ENCODE data around the gene OR11H7.
"Not testable (repeated sequence)": the region's sequence is repeated elsewhere in the genome, so short reads cannot be mapped to it uniquely, and the experiment has no call there.

The OR11H7 gene

GRCh38 chr14:20228681-20229080 is at the start of gene OR11H7:
Gene OR11H7 (plus strand): TSS chr14:20228981.
- no peak for DNase-seq

DNA sequence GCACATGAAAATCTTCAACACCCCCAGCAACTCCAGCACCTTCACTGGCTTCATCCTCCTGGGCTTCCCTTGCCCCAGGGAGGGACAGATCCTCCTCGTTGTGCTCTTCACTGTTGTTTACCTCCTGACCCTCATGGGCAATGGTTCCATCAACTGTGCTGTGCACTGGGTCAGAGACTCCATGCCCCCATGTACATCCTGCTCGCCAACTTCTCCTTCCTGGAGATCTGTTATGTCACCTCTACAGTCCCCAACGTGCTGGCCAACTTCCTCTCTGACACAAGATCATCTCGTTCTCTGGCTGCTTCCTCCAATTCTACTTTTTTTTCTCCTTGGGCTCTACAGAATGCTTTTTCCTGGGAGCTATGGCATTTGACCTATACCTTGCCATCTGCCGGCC is 49.6 kb upstream of the OR11H7 start:
- DNase-seq = no peak

GRCh38 chr14:20179880-20180279 is 48.9 kb upstream of the OR11H7 start:
- DNase-seq = no peak

DNA sequence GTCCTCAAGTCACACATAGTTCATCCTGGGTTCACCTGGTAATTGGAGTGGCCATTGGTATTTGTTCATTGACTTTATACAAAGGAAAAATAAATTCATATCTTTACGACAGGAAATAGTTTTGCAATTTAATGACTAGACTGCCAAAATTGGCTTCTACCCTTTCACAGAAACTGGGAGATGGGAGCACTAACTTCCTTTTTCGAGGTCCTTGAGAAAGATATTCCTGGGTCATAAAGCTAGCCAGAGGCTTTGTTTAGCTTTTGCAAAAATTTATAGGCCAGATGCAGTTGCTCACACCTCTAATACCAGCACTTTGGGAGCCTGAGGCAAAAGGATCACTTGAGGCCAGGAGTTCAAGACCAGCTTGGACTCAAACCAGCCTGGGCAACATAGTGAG is 48.3 kb upstream of the OR11H7 start:
- no peak for DNase-seq

GRCh38 chr14:20184181-20184580 is 44.6 kb upstream of the OR11H7 start:
- DNase-seq = no peak

DNA sequence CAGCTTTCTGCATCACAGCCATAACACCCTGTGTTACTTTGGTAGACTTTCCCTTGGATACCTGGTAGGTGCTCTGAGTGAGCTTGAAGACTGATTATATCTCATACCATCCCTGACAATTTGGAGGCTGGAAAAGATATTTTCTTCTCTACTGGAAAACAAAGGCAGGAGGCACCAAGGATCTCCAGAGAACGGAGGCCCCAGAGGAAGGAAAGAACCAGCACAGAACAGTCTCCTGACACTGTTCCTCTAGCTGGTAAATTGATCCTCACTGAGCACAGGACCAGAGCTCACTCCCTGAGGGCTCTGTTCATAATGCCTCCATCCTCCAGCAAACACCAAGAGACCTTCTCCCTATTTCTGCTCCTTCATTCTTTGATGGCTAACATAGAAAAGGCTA is 38.2 kb upstream of the OR11H7 start, which contains the start of gene OR11G2:
Gene OR11G2, plus strand, starts transcription at position 301 of the 400 bp plus-strand sequence. CDS start 6,542 bp downstream, outside the sequence.
- DNase-seq = no peak

GRCh38 chr14:20191396-20191795 is 37.4 kb upstream of the OR11H7 start:
- no peak for DNase-seq

- DNase-seq = no peak
Measured at GRCh38 chr14:20194101-20194500, 34.7 kb upstream of the OR11H7 start.

DNA sequence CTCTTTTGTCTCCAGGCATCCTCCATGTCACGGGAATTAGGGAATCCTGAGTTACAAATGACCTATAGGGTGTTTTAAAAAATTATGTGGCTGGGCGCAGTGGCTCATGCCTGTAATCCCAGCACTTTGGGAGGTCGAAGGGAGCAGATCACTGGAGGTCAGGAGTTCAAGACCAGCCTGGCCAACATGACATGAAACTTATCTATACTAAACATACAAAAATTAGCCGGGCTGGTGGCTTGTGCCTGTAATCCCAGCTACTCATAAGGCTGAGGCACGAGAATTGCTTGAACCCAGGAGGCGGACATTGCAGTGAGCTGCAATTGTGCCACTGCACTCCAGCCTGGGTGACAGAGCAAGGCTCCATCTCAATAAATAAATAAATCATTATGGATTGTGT is 33.6 kb upstream of the OR11H7 start:
- DNase-seq = not testable (repeated sequence)

GRCh38 chr14:20195911-20196310 is 32.9 kb upstream of the OR11H7 start:
- no peak for DNase-seq

GRCh38 chr14:20197459-20197858 is 31.3 kb upstream of the OR11H7 start:
- DNase-seq = no peak

DNA sequence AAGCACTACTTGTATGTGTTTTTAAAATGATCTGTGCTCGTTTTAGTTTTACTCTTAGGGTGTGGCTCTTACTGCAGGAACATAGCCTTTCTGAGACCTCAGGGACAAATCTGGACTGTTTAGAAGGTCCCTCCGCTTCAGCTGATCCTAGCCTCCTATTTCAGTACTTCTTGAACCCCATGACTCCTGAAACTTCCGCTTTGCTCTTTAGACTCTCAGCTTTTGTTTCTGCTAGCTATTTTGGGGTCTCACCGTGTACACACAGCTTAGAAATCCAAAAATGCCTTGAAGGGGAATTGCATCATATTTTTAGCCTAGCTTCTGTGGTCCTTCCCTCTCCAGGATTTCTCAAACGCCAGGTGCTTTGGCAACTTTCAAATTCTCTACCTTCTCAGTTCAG is 29.8 kb upstream of the OR11H7 start:
- no peak for DNase-seq

GRCh38 chr14:20204721-20205120 is 24.1 kb upstream of the OR11H7 start:
- DNase-seq = no peak

- DNase-seq = no peak
Measured at GRCh38 chr14:20209595-20209994, 19.2 kb upstream of the OR11H7 start.

GRCh38 chr14:20212406-20212805 is 16.4 kb upstream of the OR11H7 start:
- not testable (repeated sequence) for DNase-seq

DNA sequence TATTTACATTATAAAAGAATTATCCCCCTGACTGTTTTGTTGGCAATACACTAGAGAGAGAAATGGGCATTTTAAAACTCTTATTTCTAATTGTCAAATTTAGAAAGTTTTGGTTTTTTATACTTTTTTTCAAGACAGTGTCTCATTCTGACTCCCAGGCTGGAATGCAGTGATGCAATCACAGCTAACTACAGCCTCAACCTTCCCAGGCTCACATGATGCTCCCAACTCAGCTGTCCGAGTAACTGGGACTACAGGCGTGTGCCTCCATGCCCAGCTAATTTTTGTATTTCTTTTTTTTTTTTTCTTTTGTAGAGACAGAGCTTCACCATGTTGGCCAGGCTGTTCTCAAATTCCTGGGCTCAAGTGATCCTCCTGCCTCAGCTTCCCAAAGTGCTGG is 13.6 kb upstream of the OR11H7 start:
- no peak for DNase-seq

GRCh38 chr14:20219033-20219432 is 9.7 kb upstream of the OR11H7 start:
- DNase-seq = no peak

DNA sequence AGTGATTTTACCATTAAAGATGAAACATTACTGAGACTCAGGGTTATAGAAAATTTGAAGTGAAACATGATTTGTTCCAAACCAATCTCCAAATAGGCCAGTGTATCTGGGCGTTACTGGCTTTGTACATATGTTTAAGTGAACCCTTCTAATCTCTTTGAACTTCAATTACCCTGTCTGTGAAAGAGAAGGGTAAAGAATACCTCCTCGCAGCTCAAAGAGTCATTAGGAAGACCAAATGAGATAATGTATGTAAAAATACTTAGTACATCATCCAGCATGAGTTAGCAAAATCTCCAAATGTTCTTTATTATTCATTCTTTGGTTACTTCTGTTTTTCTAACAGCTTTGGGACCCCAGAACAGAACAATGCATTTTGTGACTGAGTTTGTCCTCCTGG is 5.4 kb upstream of the OR11H7 start, which contains the start of gene OR11H6:
Gene OR11H6, plus strand, starts transcription at position 301 of the 400 bp plus-strand sequence. Its CDS starts 0 bp downstream, at position 301.
- DNase-seq = no peak

DNA sequence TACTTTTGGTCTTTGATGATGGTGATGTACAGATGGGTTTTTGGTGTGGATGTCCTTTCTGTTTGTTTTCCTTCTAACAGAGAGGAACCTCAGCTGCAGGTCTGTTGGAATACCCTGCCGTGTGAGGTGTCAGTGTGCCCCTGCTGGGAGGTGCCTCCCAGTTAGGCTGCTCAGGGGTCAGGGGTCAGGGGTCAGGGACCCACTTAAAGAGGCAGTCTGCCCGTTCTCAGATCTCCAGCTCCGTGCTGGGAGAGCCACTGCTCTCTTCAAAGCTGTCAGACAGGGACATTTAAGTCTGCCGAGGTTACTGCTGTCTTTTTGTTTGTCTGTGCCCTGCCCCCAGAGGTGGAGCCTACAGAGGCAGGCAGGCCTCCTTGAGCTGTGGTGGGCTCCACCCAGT is 6.6 kb downstream of the OR11H7 start:
- not testable (repeated sequence) for DNase-seq

- DNase-seq = no peak
Measured at GRCh38 chr14:20247646-20248246, 19.0 kb downstream of the OR11H7 start.

DNA sequence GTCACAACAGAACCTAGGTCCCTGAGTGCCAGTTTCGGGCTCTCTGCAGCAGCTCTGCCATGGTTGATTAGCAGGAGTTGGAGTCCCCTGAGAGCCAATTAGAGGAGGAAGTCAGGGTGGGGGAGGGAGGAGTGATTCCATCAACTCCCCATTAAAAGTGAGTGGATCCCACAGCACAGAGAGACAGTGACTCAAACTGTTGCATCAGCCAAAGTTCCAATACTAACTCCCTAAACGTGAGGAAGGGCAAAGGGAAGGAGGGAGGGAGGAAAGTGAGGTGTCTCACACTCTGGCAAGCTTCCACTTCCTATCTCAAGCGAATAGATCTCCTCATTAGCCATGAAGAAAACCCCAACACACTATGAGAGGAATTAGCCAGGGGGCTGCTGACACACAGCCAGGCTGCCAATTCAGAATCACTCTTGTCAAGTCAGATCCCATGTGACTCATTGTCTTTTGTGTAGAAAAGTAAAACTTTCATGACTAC is 33.9 kb downstream of the OR11H7 start:
- peak; percentile 84 for DNase-seq

- not testable (repeated sequence) for DNase-seq
Measured at GRCh38 chr14:20264361-20264760, 35.6 kb downstream of the OR11H7 start.

DNA sequence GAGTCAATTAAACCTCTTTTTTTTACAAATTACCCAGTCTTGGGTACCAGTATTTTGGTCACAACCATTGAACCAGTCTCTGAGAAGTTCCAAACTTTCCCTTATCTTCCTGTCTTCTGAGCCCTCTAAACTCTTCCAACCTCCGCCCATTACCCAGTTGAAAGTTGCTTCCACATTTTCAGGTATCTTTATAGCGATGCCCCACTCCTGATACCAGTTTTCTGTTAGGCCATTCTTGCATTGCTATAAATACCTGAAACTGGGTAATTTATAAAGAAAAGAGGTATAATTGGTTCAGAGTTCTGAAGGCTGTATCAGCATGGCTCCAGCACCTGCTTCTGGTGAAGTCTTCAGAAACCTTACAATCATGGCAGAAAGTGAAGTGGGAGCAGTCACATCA is 45.3 kb downstream of the OR11H7 start:
- no peak for DNase-seq

- no peak for DNase-seq
Measured at GRCh38 chr14:20277409-20277808, 48.6 kb downstream of the OR11H7 start.

- DNase-seq = peak; percentile 26
Measured at GRCh38 chr14:20278414-20278813, 49.6 kb downstream of the OR11H7 start.
